RWPE1 (cell line): ENCODE data around the gene ADCK2.

Experiments used
- CTCF ChIA-PET: fragments of 350-600 bp; sonication (Branson Sonifier 250); formaldehyde crosslinking; extraction: SDS; loops from one replicate; lab custom pipeline; 2021; lab: Yijun Ruan, JAX
- POLR2A ChIA-PET: fragments of 400-600 bp; formaldehyde crosslinking; extraction: SDS; loops from one replicate; lab custom pipeline; 2020; ENCODE audit warnings: antibody characterized with exemption; ENCODE audit not compliant: low non-redundant PET; lab: Yijun Ruan, JAX
- DNase-seq: peaks from one replicate; pipeline ENCODE4 v3.0.0; 2012; ENCODE audit warnings: low spot score
- H3K27ac ChIP-seq: fragments of 450-650 bp; 2 replicates; pipeline ENCODE4 v1.5.1; 2017
- CTCF ChIP-seq: fragments of 450-650 bp; conservative IDR thresholded peaks from 2 replicates; pipeline ENCODE4 v1.5.1; 2017; ENCODE audit warnings: low read depth, mild to moderate bottlenecking

The ADCK2 gene

GRCh38 chr7:140678081-140678815 lies 5.5 kb downstream of the ADCK2 start:
- CTCF ChIA-PET, result no interaction called here
- DNase-seq, result no peak
- POLR2A ChIA-PET, result no interaction called here
- H3K27ac ChIP-seq, result no peak overlapping the region
- no peak for TF ChIP-seq CTCF

GRCh38 chr7:140678816-140679130 lies 6.0 kb downstream of the ADCK2 start:
- no peak overlapping the region for H3K27ac ChIP-seq
- ChIA-PET POLR2A (no interaction called here), CTCF (no interaction called here)
- no peak for DNase-seq
- no peak for TF ChIP-seq CTCF

- CTCF ChIA-PET, result no interaction called here
Observed at GRCh38 chr7:140679186-140679585, 6.4 kb downstream of the ADCK2 start.

DNA sequence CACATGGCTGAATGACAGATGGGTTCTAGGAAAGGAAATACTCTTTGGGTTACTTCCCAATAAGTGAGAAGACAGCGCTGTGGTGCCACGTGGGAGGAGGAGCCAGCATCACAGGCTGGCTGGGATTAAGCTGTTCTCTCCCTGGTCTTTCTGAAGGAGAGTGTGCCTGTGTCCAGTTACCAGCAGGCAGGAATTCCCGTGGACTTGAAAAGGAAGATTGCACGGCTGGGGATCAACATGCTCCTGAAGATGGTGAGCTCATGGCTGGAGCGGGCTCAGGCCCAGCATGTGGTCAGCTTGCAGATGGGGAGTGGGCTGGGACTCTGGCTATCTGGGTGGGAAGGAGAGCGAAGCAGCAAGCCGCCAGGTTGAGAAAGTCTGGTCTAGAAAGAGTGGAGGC lies 8.1 kb downstream of the ADCK2 start:
- DNase-seq, result no peak
- ChIA-PET CTCF (interaction anchor here (0.7 kb wide), 1 partner anchor 229 kb away, joined by 4 read pairs; no protein-coding TSS in a partner anchor), POLR2A (no interaction called here)
- no peak for TF ChIP-seq CTCF
- H3K27ac ChIP-seq, result no peak overlapping the region

More at GRCh38 chr7:140679186-140679585, 6.4 kb downstream of the ADCK2 start:
- TF ChIP-seq CTCF, result no peak
- POLR2A ChIA-PET, result no interaction called here
- DNase-seq, result no peak
- no peak overlapping the region for H3K27ac ChIP-seq

GRCh38 chr7:140681766-140682165 lies 9.0 kb downstream of the ADCK2 start:
- no peak for DNase-seq
- TF ChIP-seq CTCF, result no peak
- ChIA-PET POLR2A (no interaction called here), CTCF (no interaction called here)
- H3K27ac ChIP-seq, result no peak overlapping the region

- H3K27ac ChIP-seq, result no peak overlapping the region
- DNase-seq, result no peak
- TF ChIP-seq CTCF, result no peak
- ChIA-PET CTCF (no interaction called here), POLR2A (no interaction called here)
Observed at GRCh38 chr7:140683657-140684056, 10.9 kb downstream of the ADCK2 start.
